ENCODE measurements around the gene PTPRU.
A peak's percentile ranks its signal among the peaks of the same experiment; 100 is the strongest.

PTPRU gene

DNA sequence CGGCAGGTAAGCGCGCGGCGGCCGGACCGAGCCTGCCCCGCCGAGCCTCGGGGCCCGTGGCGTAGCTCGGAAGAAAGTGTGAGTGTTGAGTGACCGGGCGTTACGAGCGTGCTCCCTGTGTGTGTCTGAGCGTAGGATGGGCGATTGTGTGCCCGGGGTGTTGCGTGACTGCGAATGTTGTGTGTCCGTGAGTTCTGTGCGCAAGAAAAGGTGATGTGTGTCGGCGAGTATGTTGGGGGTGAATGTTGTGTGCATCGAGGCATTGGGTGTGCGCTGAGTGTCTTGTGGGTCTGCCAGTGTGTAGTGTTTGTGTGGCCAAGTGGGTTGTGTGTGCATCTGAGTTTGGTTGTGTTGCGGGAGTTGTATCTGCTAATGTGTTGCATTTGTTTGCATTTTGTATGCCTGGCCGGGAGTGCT is 398 bp downstream of the PTPRU start (continued):
- TF ChIP-seq, protein P1, sequence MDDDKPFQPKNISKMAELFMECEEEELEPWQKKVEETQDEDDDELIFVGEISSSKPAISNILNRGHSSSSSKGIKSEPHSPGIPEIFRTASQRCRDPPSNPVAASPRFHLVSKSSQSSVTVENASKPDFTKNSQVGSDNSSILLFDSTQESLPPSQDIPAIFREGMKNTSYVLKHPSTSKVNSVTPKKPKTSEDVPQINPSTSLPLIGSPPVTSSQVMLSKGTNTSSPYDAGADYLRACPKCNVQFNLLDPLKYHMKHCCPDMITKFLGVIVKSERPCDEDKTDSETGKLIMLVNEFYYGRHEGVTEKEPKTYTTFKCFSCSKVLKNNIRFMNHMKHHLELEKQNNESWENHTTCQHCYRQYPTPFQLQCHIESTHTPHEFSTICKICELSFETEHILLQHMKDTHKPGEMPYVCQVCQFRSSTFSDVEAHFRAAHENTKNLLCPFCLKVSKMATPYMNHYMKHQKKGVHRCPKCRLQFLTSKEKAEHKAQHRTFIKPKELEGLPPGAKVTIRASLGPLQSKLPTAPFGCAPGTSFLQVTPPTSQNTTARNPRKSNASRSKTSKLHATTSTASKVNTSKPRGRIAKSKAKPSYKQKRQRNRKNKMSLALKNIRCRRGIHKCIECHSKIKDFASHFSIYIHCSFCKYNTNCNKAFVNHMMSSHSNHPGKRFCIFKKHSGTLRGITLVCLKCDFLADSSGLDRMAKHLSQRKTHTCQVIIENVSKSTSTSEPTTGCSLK (tag by site-specific recombination; IDR thresholded peaks at IDR 0.05): no peak
- TF ChIP-seq HOXC10 (CRISPR knock-in tag; IDR thresholded peaks at IDR 0.05) (no peak), ZNF555 (tag by site-specific recombination; conservative IDR thresholded peaks at IDR 0.05) (no peak), ZNF777 (tag by site-specific recombination; IDR thresholded peaks at IDR 0.05; ENCODE audit: borderline replicate concordance) (peak; percentile 38; the same call in 1 of the 2 replicates)
- TF ChIP-seq, protein P2, sequence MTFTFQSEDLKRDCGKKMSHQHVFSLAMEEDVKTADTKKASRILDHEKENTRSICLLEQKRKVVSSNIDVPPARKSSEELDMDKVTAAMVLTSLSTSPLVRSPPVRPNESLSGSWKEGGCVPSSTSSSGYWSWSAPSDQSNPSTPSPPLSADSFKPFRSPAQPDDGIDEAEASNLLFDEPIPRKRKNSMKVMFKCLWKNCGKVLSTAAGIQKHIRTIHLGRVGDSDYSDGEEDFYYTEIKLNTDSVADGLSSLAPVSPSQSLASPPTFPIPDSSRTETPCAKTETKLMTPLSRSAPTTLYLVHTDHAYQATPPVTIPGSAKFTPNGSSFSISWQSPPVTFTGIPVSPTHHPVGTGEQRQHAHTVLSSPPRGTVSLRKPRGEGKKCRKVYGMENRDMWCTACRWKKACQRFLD (tag by site-specific recombination; IDR thresholded peaks at IDR 0.05): no peak

DNA sequence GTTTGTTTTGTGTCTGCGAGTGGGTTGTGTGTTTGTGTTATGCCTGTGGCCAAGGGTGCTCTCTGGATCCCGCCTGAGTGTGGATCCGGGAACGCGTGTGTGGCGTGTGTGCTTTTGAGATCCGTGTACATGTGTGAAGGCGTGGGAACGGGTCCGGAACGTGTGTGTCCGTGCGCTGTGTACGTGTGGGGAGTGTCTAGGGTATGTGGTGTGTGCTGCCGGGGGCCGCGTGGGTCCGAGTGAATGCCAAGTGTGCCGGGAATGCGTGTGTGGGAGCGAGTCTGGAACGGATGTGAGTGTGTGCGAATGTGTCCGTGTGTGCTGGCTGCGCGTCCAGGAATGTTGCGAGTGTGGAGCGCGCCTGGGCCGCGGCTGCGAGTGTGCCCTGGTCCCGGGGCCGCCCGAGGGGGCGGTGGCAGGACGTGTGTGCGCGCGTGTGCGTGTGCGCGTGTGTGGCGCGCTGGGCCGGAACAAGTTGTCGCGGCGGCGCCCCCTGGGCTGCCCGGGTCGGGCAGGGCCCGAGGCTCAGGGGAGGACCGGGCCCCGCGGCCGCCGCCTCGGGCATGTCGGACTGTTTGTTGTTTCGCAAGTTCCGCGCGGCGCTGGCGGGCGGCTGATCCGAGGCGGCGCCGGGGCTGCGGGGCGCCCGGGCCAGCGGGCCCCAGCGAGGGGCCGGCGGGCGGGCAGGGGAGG is 953 bp downstream of the PTPRU start:
- peaks cover 4% of the 10 kb centered on the region; the same call in 1 of the 2 replicates for H3K4me1 ChIP-seq (ENCODE audit: control insufficient read depth, insufficient read depth, low read length)
- H3K9me3 ChIP-seq (ENCODE audit: control insufficient read depth, insufficient read depth, low read depth, low read length): no peaks in the 10 kb centered on the region
- peak overlapping the region; percentile 45; the same call in 1 of the 2 replicates for H3K27ac ChIP-seq (ENCODE audit: extremely low read depth, low read depth, low read length)
- ChIA-PET CTCF (interaction anchor here (0.5 to 1.5 kb wide), 7 partner anchors 137 to 1174 kb away, joined by 3 to 6 read pairs (median 4); no protein-coding TSS in a partner anchor), POLR2A (interaction anchor here (1.1 kb wide), 1 partner anchor 20 kb away, joined by 3 read pairs; no protein-coding TSS in a partner anchor)
- peak overlapping the region; percentile 82 for H3K4me3 ChIP-seq (ENCODE audit: low read depth, low read length)
- H3K36me3 ChIP-seq (ENCODE audit: control insufficient read depth in 2 of 2, insufficient read depth in 1 of 2, low read length in 2 of 2): no peaks in the 10 kb centered on the region
- TF ChIP-seq KLF1 (tag by site-specific recombination; IDR thresholded peaks at IDR 0.05) (no peak), ZSCAN4 (tag by site-specific recombination; IDR thresholded peaks at IDR 0.05) (peak; percentile 99), SCRT1 (tag by site-specific recombination; IDR thresholded peaks at IDR 0.05; ENCODE audit: borderline replicate concordance) (no peak), ZBTB6 (tag by site-specific recombination; IDR thresholded peaks at IDR 0.05) (no peak), MEIS1 (CRISPR knock-in tag; IDR thresholded peaks at IDR 0.05; ENCODE audit: borderline replicate concordance) (no peak), HOXC10 (CRISPR knock-in tag; IDR thresholded peaks at IDR 0.05) (no peak), ZXDB (tag by site-specific recombination; IDR thresholded peaks at IDR 0.05) (peak; percentile 27; the same call in 1 of the 2 replicates), ZNF335 (tag by site-specific recombination; conservative IDR thresholded peaks at IDR 0.05) (peak; percentile 99), ZNF610 (tag by site-specific recombination; IDR thresholded peaks at IDR 0.05; ENCODE audit: borderline replicate concordance) (no peak), ZFP69B (tag by site-specific recombination; IDR thresholded peaks at IDR 0.05) (no peak; the same call in none of the 2 replicates), GLIS2 (tag by site-specific recombination; IDR thresholded peaks at IDR 0.05) (peak; percentile 66), ZNF529 (tag by site-specific recombination; IDR thresholded peaks at IDR 0.05; ENCODE audit: insufficient replicate concordance) (no peak), ZNF654 (tag by site-specific recombination; IDR thresholded peaks at IDR 0.05; ENCODE audit: low read depth) (no peak)
- TF ChIP-seq, protein P3, sequence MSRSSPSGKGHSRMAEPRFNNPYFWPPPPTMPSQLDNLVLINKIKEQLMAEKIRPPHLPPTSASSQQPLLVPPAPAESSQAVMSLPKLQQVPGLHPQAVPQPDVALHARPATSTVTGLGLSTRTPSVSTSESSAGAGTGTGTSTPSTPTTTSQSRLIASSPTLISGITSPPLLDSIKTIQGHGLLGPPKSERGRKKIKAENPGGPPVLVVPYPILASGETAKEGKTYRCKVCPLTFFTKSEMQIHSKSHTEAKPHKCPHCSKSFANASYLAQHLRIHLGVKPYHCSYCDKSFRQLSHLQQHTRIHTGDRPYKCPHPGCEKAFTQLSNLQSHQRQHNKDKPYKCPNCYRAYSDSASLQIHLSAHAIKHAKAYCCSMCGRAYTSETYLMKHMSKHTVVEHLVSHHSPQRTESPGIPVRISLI (tag by site-specific recombination; IDR thresholded peaks at IDR 0.05): no peak
- TF ChIP-seq, protein P4, sequence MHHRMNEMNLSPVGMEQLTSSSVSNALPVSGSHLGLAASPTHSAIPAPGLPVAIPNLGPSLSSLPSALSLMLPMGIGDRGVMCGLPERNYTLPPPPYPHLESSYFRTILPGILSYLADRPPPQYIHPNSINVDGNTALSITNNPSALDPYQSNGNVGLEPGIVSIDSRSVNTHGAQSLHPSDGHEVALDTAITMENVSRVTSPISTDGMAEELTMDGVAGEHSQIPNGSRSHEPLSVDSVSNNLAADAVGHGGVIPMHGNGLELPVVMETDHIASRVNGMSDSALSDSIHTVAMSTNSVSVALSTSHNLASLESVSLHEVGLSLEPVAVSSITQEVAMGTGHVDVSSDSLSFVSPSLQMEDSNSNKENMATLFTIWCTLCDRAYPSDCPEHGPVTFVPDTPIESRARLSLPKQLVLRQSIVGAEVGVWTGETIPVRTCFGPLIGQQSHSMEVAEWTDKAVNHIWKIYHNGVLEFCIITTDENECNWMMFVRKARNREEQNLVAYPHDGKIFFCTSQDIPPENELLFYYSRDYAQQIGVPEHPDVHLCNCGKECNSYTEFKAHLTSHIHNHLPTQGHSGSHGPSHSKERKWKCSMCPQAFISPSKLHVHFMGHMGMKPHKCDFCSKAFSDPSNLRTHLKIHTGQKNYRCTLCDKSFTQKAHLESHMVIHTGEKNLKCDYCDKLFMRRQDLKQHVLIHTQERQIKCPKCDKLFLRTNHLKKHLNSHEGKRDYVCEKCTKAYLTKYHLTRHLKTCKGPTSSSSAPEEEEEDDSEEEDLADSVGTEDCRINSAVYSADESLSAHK (tag by site-specific recombination; IDR thresholded peaks at IDR 0.05): peak; percentile 4; the same call in 1 of the 2 replicates
- TF ChIP-seq, protein P5, sequence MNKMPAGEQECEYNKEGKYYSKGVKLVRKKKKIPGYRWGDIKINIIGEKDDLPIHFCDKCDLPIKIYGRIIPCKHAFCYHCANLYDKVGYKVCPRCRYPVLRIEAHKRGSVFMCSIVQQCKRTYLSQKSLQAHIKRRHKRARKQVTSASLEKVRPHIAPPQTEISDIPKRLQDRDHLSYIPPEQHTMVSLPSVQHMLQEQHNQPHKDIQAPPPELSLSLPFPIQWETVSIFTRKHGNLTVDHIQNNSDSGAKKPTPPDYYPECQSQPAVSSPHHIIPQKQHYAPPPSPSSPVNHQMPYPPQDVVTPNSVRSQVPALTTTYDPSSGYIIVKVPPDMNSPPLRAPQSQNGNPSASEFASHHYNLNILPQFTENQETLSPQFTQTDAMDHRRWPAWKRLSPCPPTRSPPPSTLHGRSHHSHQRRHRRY (tag by site-specific recombination; IDR thresholded peaks at IDR 0.05): no peak
- TF ChIP-seq, protein P6, sequence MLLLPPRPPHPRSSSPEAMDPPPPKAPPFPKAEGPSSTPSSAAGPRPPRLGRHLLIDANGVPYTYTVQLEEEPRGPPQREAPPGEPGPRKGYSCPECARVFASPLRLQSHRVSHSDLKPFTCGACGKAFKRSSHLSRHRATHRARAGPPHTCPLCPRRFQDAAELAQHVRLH (tag by site-specific recombination; IDR thresholded peaks at IDR 0.05): peak; percentile 5; the same call in 1 of the 2 replicates
